K562 (cell line): Measurements from ENCODE around the gene SERPINE1. TPM values are rescaled to one million over a fixed set of nuclear protein-coding genes. Genes with fewer than 3 reads are reported as not detected.

Experiments
- BRD4 ChIP-seq: fragments of 200-600 bp; sonication (generic); IDR thresholded peaks from 2 replicates; pipeline ENCODE4 v1.6.1; 2017; ENCODE audit warnings: inconsistent platforms
- CCAR2 ChIP-seq: fragments of 200-400 bp; formaldehyde crosslinking; IDR thresholded peaks from 2 replicates; pipeline ENCODE4 v1.6.1; 2017; ENCODE audit warnings: mild to moderate bottlenecking, low read depth, low read length
- CEBPB ChIP-seq: fragments of 450-650 bp; IDR thresholded peaks from 2 replicates; pipeline ENCODE4 v1.6.1; 2016; ENCODE audit warnings: missing genetic modification characterization, missing compliant biosample characterization
- DDX20 ChIP-seq: fragments of 450-650 bp; IDR thresholded peaks from 2 replicates; pipeline ENCODE4 v1.6.1; 2016; ENCODE audit warnings: missing genetic modification characterization, low read depth, mild to moderate bottlenecking, missing compliant biosample characterization, moderate library complexity
- E2F8 ChIP-seq: fragments of 450-650 bp; IDR thresholded peaks from 2 replicates; pipeline ENCODE4 v1.7.1; 2018; ENCODE audit warnings: mild to moderate bottlenecking, low read depth; ENCODE audit not compliant: partially characterized antibody
- MED1 ChIP-seq: sonication (generic); formaldehyde crosslinking; IDR thresholded peaks from 2 replicates; pipeline ENCODE4 v1.8.1; 2023; ENCODE audit warnings: missing genetic modification reagents, borderline replicate concordance
- NCOA4 ChIP-seq: fragments of 450-650 bp; IDR thresholded peaks from 2 replicates; pipeline ENCODE4 v1.6.1; 2018; ENCODE audit warnings: mild to moderate bottlenecking; ENCODE audit not compliant: partially characterized antibody
- PHB ChIP-seq: fragments of 250-450 bp; sonication (Bioruptor Pico); IDR thresholded peaks from 2 replicates; pipeline ENCODE4 v1.5.0; 2021
- PTTG1 ChIP-seq: fragments of 450-650 bp; IDR thresholded peaks from 2 replicates; pipeline ENCODE4 v1.6.1; 2016; ENCODE audit warnings: low read depth, mild to moderate bottlenecking, missing genetic modification characterization, missing compliant biosample characterization
- SNAPC5 ChIP-seq: fragments of 250-450 bp; sonication (Bioruptor Pico); IDR thresholded peaks from 2 replicates; pipeline ENCODE4 v1.8.0; 2021; ENCODE audit warnings: moderate library complexity, mild to moderate bottlenecking, inconsistent platforms
- TGIF2 ChIP-seq: sonication (generic); formaldehyde crosslinking; IDR thresholded peaks from 2 replicates; pipeline ENCODE4 v1.8.1; 2022; ENCODE audit warnings: mild to moderate bottlenecking, missing genetic modification reagents, moderate library complexity
- ZFX ChIP-seq: sonication (generic); formaldehyde crosslinking; IDR thresholded peaks from 2 replicates; pipeline ENCODE4 v1.8.0; 2022; ENCODE audit warnings: mild to moderate bottlenecking, missing genetic modification reagents, moderate library complexity
- ZMIZ1 ChIP-seq, 2 experiments: fragments of 150-350 bp in 1 of 2; IDR thresholded peaks; 2 replicates each; pipeline ENCODE4 v1.6.1; 2012 to 2016; ENCODE audit warnings: low read depth in 2 of 2, low read length in 2 of 2, mild to moderate bottlenecking in 1 of 2, moderate library complexity in 1 of 2
- ZNF830 ChIP-seq: fragments of 250-450 bp; sonication (Bioruptor Pico); IDR thresholded peaks from 2 replicates; pipeline ENCODE4 v1.5.0; 2021; ENCODE audit warnings: mild to moderate bottlenecking
- polyA plus RNA-seq, 8 experiments: library from polyadenylated mRNA; depleted of rRNA in 4 of 8; stranded (reverse) in 5 of 8; unstranded in 3 of 8; fragments of >200 nt; fragmentation: Nextera tagmentation in 2 of 8; fragmentation: Illumina TruSeq in 1 of 8; extraction: Ambion mirVana in 2 of 8; extraction: Trizol in 1 of 8; gene quantifications; 2 replicates each; pipeline versions ENCODE4 v1.2.1 to v1.2.3, GENCODE V29; 2011 to 2014; ENCODE audit warnings: inconsistent platforms in 1 of 8, missing spikeins in 1 of 8
- total RNA-seq, 7 experiments: library from RNA; depleted of rRNA in 6 of 7; stranded (reverse); fragments of >200 nt in 6 of 7; fragmentation: Illumina TruSeq in 2 of 7; extraction: Trizol in 2 of 7; gene quantifications; 2 replicates each; pipeline versions ENCODE4 v1.2.1 to v1.2.3, GENCODE V29; 2011 to 2021; ENCODE audit warnings: low replicate concordance in 1 of 7
- TF ChIP-seq, protein P1 (sequence below), 2 experiments: IDR thresholded peaks; 2 replicates each; pipeline ENCODE4 v1.6.1; 2011; ENCODE audit warnings: borderline replicate concordance in 1 of 2, control low read depth in 1 of 2, low read depth in 1 of 2, low read length in 1 of 2, mild to moderate bottlenecking in 1 of 2, mixed read lengths in 1 of 2, moderate library complexity in 1 of 2; ENCODE audit not compliant: insufficient read depth in 1 of 2, insufficient read length in 1 of 2, poor library complexity in 1 of 2, severe bottlenecking in 1 of 2; ENCODE audit errors: extremely low read depth in 1 of 2
- TF ChIP-seq, protein P2 (sequence below): sonication (generic); formaldehyde crosslinking; IDR thresholded peaks from 2 replicates; pipeline ENCODE4 v1.8.0; 2022; ENCODE audit warnings: mild to moderate bottlenecking, missing genetic modification reagents, borderline replicate concordance

Gene SERPINE1
- total and polyA plus RNA-seq, 9 of the 15 experiments (the other 6 are each of a cell fraction or from before 2014, with no cell fraction given) = 0.22 to 4.8 (median 0.91) TPM

- TF ChIP-seq NCOA4 (no peak), SNAPC5 (CRISPR knock-in tag) (no peak), DDX20 (tag) (no peak), E2F8 (peak; percentile 58), MED1 (CRISPR knock-in tag) (no peak), ZNF830 (CRISPR knock-in tag) (no peak), PHB (CRISPR knock-in tag) (no peak), CEBPB (0 out of 2 replicates have a peak, but pooled peaks have one; percentile 27), ZMIZ1 (IDR thresholded peaks at IDR 0.05; ENCODE audit: low read depth in 2 of 2, low read length in 2 of 2) (peak in 1 of 2 experiments; percentile 76; a peak in 1 of 4 replicates), ZFX (CRISPR knock-in tag) (peak; percentile 68), TGIF2 (CRISPR knock-in tag) (no peak), CCAR2 (no peak), PTTG1 (tag) (no peak), BRD4 (0 out of 2 replicates have a peak, but pooled peaks have one; percentile 27)
- TF ChIP-seq, protein P1, sequence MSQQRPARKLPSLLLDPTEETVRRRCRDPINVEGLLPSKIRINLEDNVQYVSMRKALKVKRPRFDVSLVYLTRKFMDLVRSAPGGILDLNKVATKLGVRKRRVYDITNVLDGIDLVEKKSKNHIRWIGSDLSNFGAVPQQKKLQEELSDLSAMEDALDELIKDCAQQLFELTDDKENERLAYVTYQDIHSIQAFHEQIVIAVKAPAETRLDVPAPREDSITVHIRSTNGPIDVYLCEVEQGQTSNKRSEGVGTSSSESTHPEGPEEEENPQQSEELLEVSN (IDR thresholded peaks at IDR 0.05; ENCODE audit: borderline replicate concordance in 1 of 2, extremely low read depth in 1 of 2, insufficient read depth in 1 of 2, insufficient read length in 1 of 2, low read depth in 1 of 2, low read length in 1 of 2, poor library complexity in 1 of 2, severe bottlenecking in 1 of 2) = peak; percentile 84 to 87
- TF ChIP-seq, protein P2, sequence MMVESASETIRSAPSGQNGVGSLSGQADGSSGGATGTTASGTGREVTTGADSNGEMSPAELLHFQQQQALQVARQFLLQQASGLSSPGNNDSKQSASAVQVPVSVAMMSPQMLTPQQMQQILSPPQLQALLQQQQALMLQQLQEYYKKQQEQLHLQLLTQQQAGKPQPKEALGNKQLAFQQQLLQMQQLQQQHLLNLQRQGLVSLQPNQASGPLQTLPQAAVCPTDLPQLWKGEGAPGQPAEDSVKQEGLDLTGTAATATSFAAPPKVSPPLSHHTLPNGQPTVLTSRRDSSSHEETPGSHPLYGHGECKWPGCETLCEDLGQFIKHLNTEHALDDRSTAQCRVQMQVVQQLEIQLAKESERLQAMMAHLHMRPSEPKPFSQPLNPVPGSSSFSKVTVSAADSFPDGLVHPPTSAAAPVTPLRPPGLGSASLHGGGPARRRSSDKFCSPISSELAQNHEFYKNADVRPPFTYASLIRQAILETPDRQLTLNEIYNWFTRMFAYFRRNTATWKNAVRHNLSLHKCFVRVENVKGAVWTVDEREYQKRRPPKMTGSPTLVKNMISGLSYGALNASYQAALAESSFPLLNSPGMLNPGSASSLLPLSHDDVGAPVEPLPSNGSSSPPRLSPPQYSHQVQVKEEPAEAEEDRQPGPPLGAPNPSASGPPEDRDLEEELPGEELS (CRISPR knock-in tag) = no peak
Measured at GRCh38 chr7:101099969-101100781, 26.7 kb upstream of the SERPINE1 start (continued).
